Osteocyte (in vitro differentiated cells): ENCODE data around the gene PGAP3. TPM values are rescaled to one million over a fixed set of nuclear protein-coding genes. Genes with fewer than 3 reads are reported as not detected.

Experiments
- DNase-seq: peaks from one replicate; pipeline ENCODE4 v3.0.0; 2021; ENCODE audit warnings: mixed read lengths; ENCODE audit not compliant: unreplicated experiment; ENCODE audit errors: extremely low spot score
- H3K27ac Mint-ChIP-seq: one replicate; pipeline ENCODE4 v1.8.0; 2021; ENCODE audit warnings: mild to moderate bottlenecking, mixed read lengths; ENCODE audit not compliant: unreplicated experiment
- H3K27me3 Mint-ChIP-seq: one replicate; pipeline ENCODE4 v1.8.0; 2021; ENCODE audit warnings: mixed read lengths; ENCODE audit not compliant: unreplicated experiment
- H3K36me3 Mint-ChIP-seq: one replicate; pipeline ENCODE4 v1.8.0; 2021; ENCODE audit warnings: mixed read lengths; ENCODE audit not compliant: unreplicated experiment
- H3K4me1 Mint-ChIP-seq: one replicate; pipeline ENCODE4 v1.8.0; 2021; ENCODE audit warnings: mixed read lengths; ENCODE audit not compliant: unreplicated experiment
- H3K4me3 Mint-ChIP-seq: one replicate; pipeline ENCODE4 v1.8.0; 2021; ENCODE audit warnings: mild to moderate bottlenecking, moderate library complexity, mixed read lengths; ENCODE audit not compliant: unreplicated experiment
- H3K9me3 Mint-ChIP-seq: one replicate; pipeline ENCODE4 v1.8.0; 2021; ENCODE audit warnings: mixed read lengths; ENCODE audit not compliant: unreplicated experiment
- total RNA-seq: library from RNA; stranded (reverse); gene quantifications from 2 replicates; pipeline ENCODE4 v1.2.1, GENCODE V29; 2021
- TF ChIP-seq, protein P1 (sequence below): fragments of 200-600 bp; sonication (generic); IDR thresholded peaks from 2 replicates; pipeline ENCODE4 v1.5.0; 2021; ENCODE audit warnings: antibody characterized with exemption, mild to moderate bottlenecking, moderate library complexity

PGAP3 gene
- total RNA-seq, 1 donor from 2014 or later: 33.8 TPM

DNA sequence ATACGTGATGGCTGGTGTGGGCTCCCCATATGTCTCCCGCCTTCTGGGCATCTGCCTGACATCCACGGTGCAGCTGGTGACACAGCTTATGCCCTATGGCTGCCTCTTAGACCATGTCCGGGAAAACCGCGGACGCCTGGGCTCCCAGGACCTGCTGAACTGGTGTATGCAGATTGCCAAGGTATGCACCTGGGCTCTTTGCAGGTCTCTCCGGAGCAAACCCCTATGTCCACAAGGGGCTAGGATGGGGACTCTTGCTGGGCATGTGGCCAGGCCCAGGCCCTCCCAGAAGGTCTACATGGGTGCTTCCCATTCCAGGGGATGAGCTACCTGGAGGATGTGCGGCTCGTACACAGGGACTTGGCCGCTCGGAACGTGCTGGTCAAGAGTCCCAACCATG, 36.9 kb upstream of the PGAP3 start:
- peaks cover 8% of the 10 kb centered on the region for H3K4me1 Mint-ChIP-seq
- H3K27ac Mint-ChIP-seq: no peak overlapping the region

DNA sequence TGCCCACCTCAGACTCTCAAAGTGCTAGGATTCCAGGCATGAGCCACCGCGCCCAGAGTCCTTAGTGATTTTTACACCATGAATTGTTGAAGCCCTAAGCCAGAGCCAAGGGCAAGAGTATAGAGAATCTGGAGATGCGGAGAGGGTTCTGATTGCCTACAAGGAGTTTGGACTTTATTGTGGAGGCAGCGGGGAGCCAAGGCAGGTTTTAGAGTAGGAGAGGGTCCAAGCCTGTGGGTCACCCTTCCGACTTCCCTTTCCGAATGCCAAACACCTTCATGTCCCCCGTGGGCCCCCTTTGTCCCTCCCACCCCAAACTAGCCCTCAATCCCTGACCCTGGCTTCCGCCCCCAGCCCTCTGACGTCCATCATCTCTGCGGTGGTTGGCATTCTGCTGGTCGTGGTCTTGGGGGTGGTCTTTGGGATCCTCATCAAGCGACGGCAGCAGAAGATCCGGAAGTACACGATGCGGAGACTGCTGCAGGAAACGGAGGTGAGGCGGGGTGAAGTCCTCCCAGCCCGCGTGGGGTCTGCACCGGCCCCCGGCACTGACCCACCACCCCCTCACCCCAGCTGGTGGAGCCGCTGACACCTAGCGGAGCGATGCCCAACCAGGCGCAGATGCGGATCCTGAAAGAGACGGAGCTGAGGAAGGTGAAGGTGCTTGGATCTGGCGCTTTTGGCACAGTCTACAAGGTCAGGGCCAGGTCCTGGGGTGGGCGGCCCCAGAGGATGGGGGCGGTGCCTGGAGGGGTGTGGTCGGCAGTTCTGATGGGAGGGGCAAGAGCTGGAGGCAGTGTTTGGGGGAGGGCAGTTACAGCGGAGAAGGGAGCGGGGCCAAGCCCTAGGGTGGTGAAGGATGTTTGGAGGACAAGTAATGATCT, 35.4 kb upstream of the PGAP3 start:
- no peak overlapping the region for H3K27ac Mint-ChIP-seq
- no peaks in the 10 kb centered on the region for H3K9me3 Mint-ChIP-seq
- H3K36me3 Mint-ChIP-seq: peaks cover 27% of the 10 kb centered on the region
- H3K27me3 Mint-ChIP-seq: no peaks in the 10 kb centered on the region
- no peaks in the 10 kb centered on the region for H3K4me1 Mint-ChIP-seq
- TF ChIP-seq, protein P1, sequence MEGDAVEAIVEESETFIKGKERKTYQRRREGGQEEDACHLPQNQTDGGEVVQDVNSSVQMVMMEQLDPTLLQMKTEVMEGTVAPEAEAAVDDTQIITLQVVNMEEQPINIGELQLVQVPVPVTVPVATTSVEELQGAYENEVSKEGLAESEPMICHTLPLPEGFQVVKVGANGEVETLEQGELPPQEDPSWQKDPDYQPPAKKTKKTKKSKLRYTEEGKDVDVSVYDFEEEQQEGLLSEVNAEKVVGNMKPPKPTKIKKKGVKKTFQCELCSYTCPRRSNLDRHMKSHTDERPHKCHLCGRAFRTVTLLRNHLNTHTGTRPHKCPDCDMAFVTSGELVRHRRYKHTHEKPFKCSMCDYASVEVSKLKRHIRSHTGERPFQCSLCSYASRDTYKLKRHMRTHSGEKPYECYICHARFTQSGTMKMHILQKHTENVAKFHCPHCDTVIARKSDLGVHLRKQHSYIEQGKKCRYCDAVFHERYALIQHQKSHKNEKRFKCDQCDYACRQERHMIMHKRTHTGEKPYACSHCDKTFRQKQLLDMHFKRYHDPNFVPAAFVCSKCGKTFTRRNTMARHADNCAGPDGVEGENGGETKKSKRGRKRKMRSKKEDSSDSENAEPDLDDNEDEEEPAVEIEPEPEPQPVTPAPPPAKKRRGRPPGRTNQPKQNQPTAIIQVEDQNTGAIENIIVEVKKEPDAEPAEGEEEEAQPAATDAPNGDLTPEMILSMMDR: no peak
- no peak for DNase-seq
- no peak overlapping the region for H3K4me3 Mint-ChIP-seq

More for the DNA sequence above, 36.9 kb upstream of the PGAP3 start:
- Mint-ChIP-seq H3K9me3 (no peaks in the 10 kb centered on the region), H3K4me3 (no peak overlapping the region), H3K36me3 (peaks cover 27% of the 10 kb centered on the region), H3K27me3 (no peaks in the 10 kb centered on the region)
- no peak for DNase-seq
- TF ChIP-seq, protein P1: no peak

DNA sequence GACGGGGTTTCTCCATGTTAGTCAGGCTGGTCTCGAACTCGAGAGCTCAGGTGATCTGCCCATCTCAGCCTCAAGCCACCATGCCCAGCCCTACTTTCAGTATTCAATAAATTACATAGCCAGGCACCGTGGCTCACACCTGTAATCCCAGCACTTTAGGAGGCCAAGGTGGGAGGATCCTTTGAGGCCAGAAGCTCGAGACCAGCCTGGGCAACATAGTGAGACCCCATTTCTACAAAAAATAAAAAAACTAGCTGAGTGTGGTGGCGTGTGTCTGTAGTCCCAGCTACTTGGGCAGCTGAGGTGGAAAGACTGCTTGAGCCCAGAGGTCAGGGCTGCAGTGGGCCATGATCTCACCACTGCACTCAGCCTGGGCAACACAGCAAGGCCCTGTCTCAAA, 34.2 kb upstream of the PGAP3 start:
- no peak for DNase-seq
- Mint-ChIP-seq H3K4me3 (no peak overlapping the region), H3K27me3 (no peaks in the 10 kb centered on the region), H3K27ac (no peak overlapping the region), H3K36me3 (peaks cover 31% of the 10 kb centered on the region), H3K9me3 (no peaks in the 10 kb centered on the region), H3K4me1 (no peaks in the 10 kb centered on the region)
- TF ChIP-seq, protein P1: no peak

DNA sequence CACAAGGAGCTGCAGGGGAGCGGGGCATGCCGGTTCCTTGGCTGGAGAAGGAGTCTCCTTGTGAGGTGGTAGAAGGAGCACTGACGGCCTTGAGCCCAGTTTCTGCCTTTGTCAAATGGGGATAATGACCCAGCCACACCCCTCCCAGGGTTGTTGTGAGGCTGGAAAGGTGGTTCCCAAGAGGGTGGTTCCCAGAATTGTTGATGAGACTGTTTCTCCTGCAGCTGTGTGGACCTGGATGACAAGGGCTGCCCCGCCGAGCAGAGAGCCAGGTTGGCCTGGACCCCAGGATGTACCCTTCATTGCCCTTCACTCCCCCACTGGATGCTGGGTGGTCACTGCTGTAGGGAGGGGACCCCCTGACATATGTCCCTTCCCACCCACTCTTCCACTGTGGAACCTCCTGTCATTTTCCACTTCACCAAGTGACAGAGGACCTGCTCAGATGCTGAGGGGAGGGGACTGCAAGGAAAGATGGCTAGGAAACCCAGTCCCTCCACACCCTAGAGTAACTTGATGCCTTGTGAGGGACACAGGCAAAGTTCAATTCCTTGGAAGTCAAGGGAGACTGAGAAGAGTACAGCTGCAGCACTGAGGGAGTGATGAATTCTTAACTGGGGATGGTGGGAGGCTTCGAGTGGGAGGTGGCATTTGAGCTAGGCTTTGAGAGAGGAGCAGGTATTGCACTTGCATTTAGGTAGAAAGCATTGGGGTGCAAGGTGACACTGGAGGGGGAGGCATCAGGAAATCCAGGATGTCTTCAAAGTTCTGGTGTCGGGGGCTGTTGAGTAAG, 31.9 kb upstream of the PGAP3 start:
- H3K36me3 Mint-ChIP-seq: peaks cover 20% of the 10 kb centered on the region
- H3K4me3 Mint-ChIP-seq: no peak overlapping the region
- DNase-seq: no peak
- no peaks in the 10 kb centered on the region for H3K27me3 Mint-ChIP-seq
- TF ChIP-seq, protein P1: no peak
- no peaks in the 10 kb centered on the region for H3K9me3 Mint-ChIP-seq
- H3K27ac Mint-ChIP-seq: no peak overlapping the region
- H3K4me1 Mint-ChIP-seq: no peaks in the 10 kb centered on the region

DNA sequence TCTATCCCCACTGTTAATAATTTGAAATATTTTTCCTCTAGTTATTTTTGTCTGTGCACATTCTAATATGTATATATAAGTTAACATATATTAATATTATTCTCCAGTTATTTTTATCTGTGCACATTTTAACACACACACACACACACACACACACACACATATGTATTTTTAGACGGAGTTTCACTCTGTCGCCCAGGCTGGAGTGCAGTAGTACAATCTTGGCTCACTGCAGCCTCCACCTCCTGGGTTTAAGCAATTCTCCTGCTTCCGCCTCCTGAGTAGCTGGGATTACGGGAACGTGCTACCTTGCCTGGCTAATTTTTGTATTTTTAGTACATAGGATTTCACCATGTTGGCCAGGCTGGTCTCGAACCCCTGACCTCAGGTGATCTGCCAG, 29.8 kb upstream of the PGAP3 start:
- no peak for DNase-seq
- Mint-ChIP-seq H3K4me1 (no peaks in the 10 kb centered on the region), H3K36me3 (peaks cover 22% of the 10 kb centered on the region), H3K4me3 (no peak overlapping the region), H3K27me3 (no peaks in the 10 kb centered on the region), H3K27ac (no peak overlapping the region), H3K9me3 (no peaks in the 10 kb centered on the region)
- TF ChIP-seq, protein P1: no peak
